ENCODE measurements around the gene CGB8.
"Not testable (repeated sequence)": the region's sequence is repeated elsewhere in the genome, so short reads cannot be mapped to it uniquely, and the experiment has no call there.

DNA sequence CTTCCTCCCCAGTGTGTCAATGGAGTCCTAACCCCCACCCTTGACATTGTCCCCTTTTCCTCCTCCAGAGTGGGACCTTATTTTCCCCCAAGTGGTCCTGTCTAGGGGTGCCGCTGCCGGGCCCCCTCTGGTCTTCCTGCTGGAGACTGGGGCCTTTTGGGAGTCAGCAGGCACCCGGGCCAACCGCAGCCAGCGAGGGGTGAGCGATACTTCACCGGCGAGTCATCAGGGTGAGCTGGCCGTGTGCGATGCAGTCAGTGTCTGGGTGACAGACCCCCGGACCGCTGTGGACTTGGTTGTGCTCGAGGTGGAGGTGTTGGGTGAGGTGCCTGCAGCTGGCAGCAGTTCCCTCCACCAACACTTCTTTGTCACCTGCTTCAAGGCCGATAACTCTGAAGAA lies 19.2 kb downstream of the CGB8 start:
- TF ChIP-seq, protein P1, sequence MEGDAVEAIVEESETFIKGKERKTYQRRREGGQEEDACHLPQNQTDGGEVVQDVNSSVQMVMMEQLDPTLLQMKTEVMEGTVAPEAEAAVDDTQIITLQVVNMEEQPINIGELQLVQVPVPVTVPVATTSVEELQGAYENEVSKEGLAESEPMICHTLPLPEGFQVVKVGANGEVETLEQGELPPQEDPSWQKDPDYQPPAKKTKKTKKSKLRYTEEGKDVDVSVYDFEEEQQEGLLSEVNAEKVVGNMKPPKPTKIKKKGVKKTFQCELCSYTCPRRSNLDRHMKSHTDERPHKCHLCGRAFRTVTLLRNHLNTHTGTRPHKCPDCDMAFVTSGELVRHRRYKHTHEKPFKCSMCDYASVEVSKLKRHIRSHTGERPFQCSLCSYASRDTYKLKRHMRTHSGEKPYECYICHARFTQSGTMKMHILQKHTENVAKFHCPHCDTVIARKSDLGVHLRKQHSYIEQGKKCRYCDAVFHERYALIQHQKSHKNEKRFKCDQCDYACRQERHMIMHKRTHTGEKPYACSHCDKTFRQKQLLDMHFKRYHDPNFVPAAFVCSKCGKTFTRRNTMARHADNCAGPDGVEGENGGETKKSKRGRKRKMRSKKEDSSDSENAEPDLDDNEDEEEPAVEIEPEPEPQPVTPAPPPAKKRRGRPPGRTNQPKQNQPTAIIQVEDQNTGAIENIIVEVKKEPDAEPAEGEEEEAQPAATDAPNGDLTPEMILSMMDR (IDR thresholded peaks at IDR 0.05) = not testable (repeated sequence)
- not testable (repeated sequence) for TF ChIP-seq EP300 (IDR thresholded peaks at IDR 0.05)

Measured in upper lobe of left lung (tissue), 4 donors.